NCI-H526 treated with DMSO at 0.1 percent for 48 hours (cell line): ENCODE measurements around the gene CEBPG.

Experiments
- DNase-seq: peaks from one replicate; lab custom pipeline; 2025; lab: John Stamatoyannopoulos, UW

CEBPG gene

GRCh38 chr19:33373453-33374235 lies at the start of gene CEBPG:
Gene CEBPG (plus strand): TSS chr19:33373709. CDS start chr19:33379240, 5,531 bp downstream.
- DNase-seq = peak; percentile 92

- DNase-seq = no peak
Observed at GRCh38 chr19:33324628-33325027, 48.9 kb upstream of the CEBPG start.

GRCh38 chr19:33325920-33326319 lies 47.6 kb upstream of the CEBPG start:
- DNase-seq = no peak

GRCh38 chr19:33329060-33329459 lies 44.4 kb upstream of the CEBPG start:
- no peak for DNase-seq

- DNase-seq = no peak
Observed at GRCh38 chr19:33329736-33330135, 43.8 kb upstream of the CEBPG start.

- no peak for DNase-seq
Observed at GRCh38 chr19:33332248-33332647, 41.3 kb upstream of the CEBPG start.

GRCh38 chr19:33333151-33333550 lies 40.4 kb upstream of the CEBPG start:
- DNase-seq = no peak

GRCh38 chr19:33333642-33334041 lies 39.9 kb upstream of the CEBPG start:
- no peak for DNase-seq

- no peak for DNase-seq
Observed at GRCh38 chr19:33334271-33334670, 39.2 kb upstream of the CEBPG start.

GRCh38 chr19:33335446-33335845 lies 38.1 kb upstream of the CEBPG start:
- DNase-seq = no peak

GRCh38 chr19:33339016-33339984 lies 34.2 kb upstream of the CEBPG start:
- no peak for DNase-seq

- no peak for DNase-seq
Observed at GRCh38 chr19:33340991-33341390, 32.5 kb upstream of the CEBPG start.

GRCh38 chr19:33343301-33343700 lies 30.2 kb upstream of the CEBPG start:
- no peak for DNase-seq

- DNase-seq = no peak
Observed at GRCh38 chr19:33343859-33344572, 29.5 kb upstream of the CEBPG start.

GRCh38 chr19:33344573-33344925 lies 29.0 kb upstream of the CEBPG start:
- DNase-seq = no peak

GRCh38 chr19:33345163-33345562 lies 28.3 kb upstream of the CEBPG start:
- DNase-seq = no peak

- DNase-seq = no peak
Observed at GRCh38 chr19:33346665-33347064, 26.8 kb upstream of the CEBPG start.

- DNase-seq = no peak
Observed at GRCh38 chr19:33347300-33347699, 26.2 kb upstream of the CEBPG start.

- no peak for DNase-seq
Observed at GRCh38 chr19:33348301-33349010, 25.1 kb upstream of the CEBPG start.

- no peak for DNase-seq
Observed at GRCh38 chr19:33349319-33350289, 23.9 kb upstream of the CEBPG start.
